GM12872 (cell line): Measurements from ENCODE around the gene RAD54L2.

Experiments used
- TF ChIP-seq, protein P1 (sequence below): IDR thresholded peaks from 3 replicates; pipeline ENCODE4 v1.5.1; 2011; ENCODE audit warnings: low read depth, mild to moderate bottlenecking, low read length, moderate library complexity; ENCODE audit not compliant: insufficient read depth

Gene RAD54L2, protein sequence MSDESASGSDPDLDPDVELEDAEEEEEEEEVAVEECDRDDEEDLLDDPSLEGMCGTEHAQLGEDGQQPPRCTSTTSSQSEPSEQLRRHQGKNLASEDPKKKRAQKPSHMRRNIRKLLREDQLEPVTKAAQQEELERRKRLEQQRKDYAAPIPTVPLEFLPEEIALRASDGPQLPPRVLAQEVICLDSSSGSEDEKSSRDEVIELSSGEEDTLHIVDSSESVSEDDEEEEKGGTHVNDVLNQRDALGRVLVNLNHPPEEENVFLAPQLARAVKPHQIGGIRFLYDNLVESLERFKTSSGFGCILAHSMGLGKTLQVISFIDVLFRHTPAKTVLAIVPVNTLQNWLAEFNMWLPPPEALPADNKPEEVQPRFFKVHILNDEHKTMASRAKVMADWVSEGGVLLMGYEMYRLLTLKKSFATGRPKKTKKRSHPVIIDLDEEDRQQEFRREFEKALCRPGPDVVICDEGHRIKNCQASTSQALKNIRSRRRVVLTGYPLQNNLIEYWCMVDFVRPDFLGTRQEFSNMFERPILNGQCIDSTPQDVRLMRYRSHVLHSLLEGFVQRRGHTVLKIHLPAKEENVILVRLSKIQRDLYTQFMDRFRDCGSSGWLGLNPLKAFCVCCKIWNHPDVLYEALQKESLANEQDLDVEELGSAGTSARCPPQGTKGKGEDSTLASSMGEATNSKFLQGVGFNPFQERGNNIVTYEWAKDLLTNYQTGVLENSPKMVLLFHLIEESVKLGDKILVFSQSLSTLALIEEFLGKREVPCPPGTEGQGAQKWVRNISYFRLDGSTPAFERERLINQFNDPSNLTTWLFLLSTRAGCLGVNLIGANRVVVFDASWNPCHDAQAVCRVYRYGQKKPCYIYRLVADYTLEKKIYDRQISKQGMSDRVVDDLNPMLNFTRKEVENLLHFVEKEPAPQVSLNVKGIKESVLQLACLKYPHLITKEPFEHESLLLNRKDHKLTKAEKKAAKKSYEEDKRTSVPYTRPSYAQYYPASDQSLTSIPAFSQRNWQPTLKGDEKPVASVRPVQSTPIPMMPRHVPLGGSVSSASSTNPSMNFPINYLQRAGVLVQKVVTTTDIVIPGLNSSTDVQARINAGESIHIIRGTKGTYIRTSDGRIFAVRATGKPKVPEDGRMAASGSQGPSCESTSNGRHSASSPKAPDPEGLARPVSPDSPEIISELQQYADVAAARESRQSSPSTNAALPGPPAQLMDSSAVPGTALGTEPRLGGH (N-terminal part only)

DNA sequence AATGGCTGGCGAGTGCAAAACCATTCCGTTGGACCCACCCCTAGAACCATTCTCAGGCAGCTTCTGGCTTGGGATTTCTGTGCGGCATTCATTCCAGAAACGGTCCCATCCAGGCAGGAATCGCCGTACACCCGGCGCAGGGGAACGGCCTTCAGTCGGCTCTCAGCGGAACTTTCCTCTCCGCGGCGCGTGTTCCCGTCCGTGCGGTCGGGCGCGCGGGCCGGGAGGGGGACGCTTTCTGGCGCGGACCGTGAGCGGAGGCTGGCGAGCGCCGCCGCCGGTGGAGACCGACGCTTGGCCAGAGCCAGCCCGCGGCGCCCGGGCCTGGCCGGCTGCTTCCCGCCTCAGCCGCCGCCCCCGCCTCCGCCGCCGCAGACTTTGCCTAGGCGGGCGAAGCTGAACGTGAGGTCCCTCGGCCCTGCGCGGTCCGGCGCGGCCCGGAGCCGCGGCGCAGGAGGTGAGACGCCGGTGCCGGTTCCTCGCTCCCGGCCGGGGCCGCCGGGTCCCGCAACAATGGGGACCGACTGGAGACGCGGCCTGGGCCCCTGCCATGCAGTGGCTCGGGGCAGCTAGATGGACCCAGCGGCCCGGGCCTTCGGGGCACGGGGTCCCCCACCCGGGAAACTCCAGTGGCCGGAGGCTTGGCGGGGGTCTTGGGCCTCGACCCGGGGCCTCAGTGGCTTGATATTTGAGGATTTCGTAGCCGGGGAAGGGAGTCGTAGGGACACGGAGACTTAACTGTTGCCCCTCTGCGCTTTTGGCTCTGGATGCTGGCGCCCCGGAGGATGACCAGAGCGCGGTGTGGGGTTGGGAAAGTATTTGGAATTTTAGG, at the start of gene RAD54L2:
Gene RAD54L2 (plus strand): TSS at position 261 of the 832 bp plus-strand sequence. CDS start 51,702 bp downstream, outside the sequence.
- TF ChIP-seq, protein P1, sequence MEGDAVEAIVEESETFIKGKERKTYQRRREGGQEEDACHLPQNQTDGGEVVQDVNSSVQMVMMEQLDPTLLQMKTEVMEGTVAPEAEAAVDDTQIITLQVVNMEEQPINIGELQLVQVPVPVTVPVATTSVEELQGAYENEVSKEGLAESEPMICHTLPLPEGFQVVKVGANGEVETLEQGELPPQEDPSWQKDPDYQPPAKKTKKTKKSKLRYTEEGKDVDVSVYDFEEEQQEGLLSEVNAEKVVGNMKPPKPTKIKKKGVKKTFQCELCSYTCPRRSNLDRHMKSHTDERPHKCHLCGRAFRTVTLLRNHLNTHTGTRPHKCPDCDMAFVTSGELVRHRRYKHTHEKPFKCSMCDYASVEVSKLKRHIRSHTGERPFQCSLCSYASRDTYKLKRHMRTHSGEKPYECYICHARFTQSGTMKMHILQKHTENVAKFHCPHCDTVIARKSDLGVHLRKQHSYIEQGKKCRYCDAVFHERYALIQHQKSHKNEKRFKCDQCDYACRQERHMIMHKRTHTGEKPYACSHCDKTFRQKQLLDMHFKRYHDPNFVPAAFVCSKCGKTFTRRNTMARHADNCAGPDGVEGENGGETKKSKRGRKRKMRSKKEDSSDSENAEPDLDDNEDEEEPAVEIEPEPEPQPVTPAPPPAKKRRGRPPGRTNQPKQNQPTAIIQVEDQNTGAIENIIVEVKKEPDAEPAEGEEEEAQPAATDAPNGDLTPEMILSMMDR = peak; percentile 29; the same call in 1 of the 3 replicates

DNA sequence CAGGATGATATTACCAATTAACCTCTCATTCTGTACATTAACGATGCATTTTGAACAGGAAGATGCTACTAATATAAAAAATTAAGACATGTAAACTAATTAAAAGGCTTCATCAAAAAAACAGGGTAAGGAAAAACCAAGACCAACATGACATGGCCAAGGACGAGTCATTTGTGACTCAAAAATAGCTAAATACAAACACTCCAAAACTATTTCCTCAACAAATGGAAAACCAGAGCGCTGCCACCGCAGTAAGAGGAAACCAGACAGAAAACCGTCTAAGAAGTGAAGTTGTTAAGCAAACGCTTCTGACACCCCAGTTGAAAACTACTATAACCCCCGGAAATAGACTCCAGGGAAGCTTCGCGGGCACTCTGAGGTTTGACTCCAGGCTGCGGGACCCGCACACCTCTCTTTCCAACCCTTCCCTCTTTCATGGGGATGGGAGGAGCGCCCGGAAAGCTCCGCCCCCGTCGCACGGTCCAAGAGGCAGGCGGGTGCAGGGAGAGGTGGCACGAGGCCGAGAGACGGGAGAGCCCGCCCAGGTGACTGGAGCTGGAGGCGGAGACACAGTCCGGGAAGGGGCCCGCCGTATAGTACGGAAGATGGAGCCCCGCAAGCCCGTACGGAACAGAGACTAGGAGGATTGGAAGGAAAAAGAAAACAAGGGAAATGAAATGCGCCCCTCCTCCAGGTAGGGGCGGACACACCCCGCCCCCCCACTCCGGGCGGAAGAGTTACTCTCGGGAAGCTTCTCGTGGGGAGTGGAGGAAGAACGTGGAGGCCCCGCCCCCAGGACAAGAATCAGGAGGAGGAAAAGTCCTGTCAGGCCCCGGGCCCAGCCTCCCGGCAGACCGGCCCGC, 39.4 kb upstream of the RAD54L2 start:
- TF ChIP-seq, protein P1 = no peak

DNA sequence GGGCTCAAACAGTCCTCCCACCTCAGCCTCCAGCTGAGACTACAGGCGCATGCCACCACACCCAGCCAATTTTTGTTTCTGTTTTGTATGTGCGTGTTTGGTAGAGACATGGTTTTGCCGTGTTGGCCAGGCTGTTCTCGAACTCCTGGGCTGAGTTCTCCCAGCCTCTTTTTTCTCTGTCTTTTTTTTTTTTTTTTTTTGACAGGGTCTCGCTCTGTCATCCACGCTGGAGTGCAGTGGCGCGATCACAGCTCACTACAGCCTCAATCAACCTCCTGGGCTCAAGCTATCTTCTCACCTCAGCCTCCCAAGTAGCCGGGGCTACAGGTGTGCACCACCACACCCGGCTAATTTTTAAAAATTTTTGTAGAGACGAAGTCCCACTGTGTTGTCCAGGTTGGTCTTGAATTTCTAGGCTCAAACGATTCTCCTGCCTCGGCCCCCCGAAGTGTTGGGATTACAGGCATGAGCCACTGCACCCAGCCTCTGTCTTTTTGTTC, 37.8 kb upstream of the RAD54L2 start:
- TF ChIP-seq, protein P1 = no peak

DNA sequence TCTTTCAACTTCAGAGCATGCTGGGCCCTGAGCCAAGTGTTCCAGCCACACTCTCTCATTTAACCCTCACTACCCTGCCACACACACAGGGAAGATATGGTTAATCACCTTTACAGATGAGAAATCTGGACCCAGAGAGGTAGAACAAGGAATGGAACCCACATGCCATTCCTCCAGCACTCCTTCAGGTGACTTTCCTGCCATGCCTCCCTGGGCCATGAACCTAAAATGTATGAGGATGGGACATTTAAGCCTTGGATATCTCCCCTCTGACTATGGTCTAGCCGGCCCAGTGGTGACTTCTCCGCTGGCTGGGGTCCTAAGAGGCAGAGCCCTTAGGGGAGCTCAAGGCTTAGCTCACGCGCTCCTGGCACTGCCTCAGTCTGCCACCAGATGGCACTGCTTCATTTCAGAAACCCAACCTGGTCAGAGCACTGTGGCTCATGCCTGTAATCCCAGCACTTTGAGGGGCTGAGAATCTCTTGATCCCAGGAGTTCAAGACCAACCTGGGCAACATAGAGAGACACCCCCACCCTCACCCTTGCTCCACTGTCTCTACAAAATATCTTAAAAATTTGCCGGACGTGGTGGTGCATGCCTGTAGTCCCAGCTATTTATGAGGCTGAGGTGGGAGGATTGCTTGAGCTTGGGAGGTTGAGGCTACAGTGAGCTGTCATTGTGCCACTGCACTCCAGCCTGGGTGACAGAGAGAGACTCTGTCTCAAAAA, 36.5 kb upstream of the RAD54L2 start:
- TF ChIP-seq, protein P1 = peak; percentile 97

DNA sequence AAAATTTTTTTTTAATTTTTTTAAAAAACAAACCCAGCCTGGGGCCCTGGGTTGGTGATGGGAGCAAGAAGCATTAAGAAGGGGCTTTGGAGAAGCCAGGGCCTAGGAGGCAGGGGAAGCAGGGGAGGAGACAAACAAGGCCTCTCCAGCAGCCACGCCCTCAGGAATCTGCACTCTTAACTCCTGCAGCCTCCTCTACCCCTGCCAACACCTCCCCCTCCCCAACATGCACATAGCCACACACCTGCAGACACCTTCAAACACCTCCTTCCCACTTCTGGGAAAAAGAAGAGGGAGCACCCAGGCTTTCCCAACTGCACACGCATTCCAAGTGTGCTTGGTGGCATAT, 36.0 kb upstream of the RAD54L2 start:
- TF ChIP-seq, protein P1 = no peak

DNA sequence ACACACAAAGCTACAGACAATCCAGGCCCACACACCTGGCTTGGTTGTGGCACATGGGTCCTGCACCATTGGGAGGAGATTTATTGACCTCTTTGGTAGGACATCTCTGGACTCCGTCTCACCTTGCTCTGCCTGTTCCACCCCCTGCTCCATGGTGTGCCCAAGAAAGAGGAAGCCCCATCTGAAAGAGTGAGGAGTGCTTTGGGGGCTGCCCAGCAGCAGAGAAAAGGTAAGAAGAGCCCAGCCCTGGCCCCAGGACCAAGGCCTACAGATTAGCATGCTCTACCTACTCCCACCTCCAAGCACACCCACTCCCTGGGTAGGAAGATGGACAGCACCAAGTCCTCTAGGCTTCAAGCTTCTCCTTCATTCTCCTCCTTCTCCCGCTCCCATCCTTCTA, 35.5 kb upstream of the RAD54L2 start:
- TF ChIP-seq, protein P1 = no peak
